Brain microvascular endothelial cell (primary cell): ENCODE results near the gene IKBKG.
A peak's percentile ranks its signal among the peaks of the same experiment; 100 is the strongest.

Experiments used
- DNase-seq: peaks from one replicate; pipeline ENCODE4 v3.0.0-alpha.2; 2020
- H3K27ac ChIP-seq: fragments of 250-450 bp; sonication (Bioruptor Pico); 2 replicates; pipeline ENCODE4 v1.5.1; 2020; ENCODE audit warnings: mild to moderate bottlenecking, moderate library complexity
- H3K27me3 ChIP-seq: fragments of 250-450 bp; sonication (Bioruptor Pico); replicated peaks from 2 replicates; pipeline ENCODE4 v1.5.1; 2020; ENCODE audit warnings: mild to moderate bottlenecking
- H3K36me3 ChIP-seq: fragments of 250-450 bp; sonication (Bioruptor Pico); replicated peaks from 2 replicates; pipeline ENCODE4 v1.5.1; 2020; ENCODE audit warnings: mild to moderate bottlenecking
- H3K4me3 ChIP-seq: 2 replicates; pipeline ENCODE4 v1.5.1; 2011; ENCODE audit warnings: low read depth, mild to moderate bottlenecking, control low read depth, low read length, moderate library complexity
- CTCF ChIP-seq: IDR thresholded peaks from 2 replicates; pipeline ENCODE4 v1.5.1; 2011; ENCODE audit warnings: low read depth, mild to moderate bottlenecking, moderate library complexity, low read length, control low read depth, inconsistent platforms; ENCODE audit errors: missing control alignments
- in situ Hi-C: cut with HindIII; loops from 2 replicates; pipeline ENCODE4 v1.10.0; 2017; ENCODE audit warnings: low sequenced_read_pairs, low pct_ligation_motif_present

IKBKG gene

GRCh38 chrX:154597221-154597620 is 49.8 kb downstream of the IKBKG start:
- DNase-seq: no peak
- TF ChIP-seq CTCF: no peak
- Histone ChIP-seq H3K27ac (no peak overlapping the region), H3K27me3 (no peaks in the 10 kb centered on the region), H3K36me3 (no peaks in the 10 kb centered on the region), H3K4me3 (no peak overlapping the region)
- in situ Hi-C loops: no loop called here

- DNase-seq: no peak
- in situ Hi-C loops: no loop called here
- H3K27ac ChIP-seq: no peak overlapping the region
- H3K27me3 ChIP-seq: no peaks in the 10 kb centered on the region
- no peak overlapping the region for H3K4me3 ChIP-seq
- no peak for TF ChIP-seq CTCF
- H3K36me3 ChIP-seq: no peaks in the 10 kb centered on the region
Observed at GRCh38 chrX:154598656-154599055, 51.2 kb downstream of the IKBKG start.

GRCh38 chrX:154599531-154599930 is 52.1 kb downstream of the IKBKG start:
- Histone ChIP-seq H3K36me3 (no peaks in the 10 kb centered on the region), H3K27ac (no peak overlapping the region), H3K4me3 (no peak overlapping the region), H3K27me3 (no peaks in the 10 kb centered on the region)
- DNase-seq: no peak
- in situ Hi-C loops: no loop called here
- TF ChIP-seq CTCF: no peak

- Histone ChIP-seq H3K36me3 (no peaks in the 10 kb centered on the region), H3K4me3 (no peak overlapping the region), H3K27ac (no peak overlapping the region), H3K27me3 (no peaks in the 10 kb centered on the region)
- DNase-seq: peak; percentile 4
- in situ Hi-C loops: no loop called here
- TF ChIP-seq CTCF: no peak
Observed at GRCh38 chrX:154600759-154601374, 53.4 kb downstream of the IKBKG start.

- Histone ChIP-seq H3K4me3 (no peak overlapping the region), H3K36me3 (no peaks in the 10 kb centered on the region), H3K27me3 (no peaks in the 10 kb centered on the region), H3K27ac (no peak overlapping the region)
- no peak for TF ChIP-seq CTCF
- no peak for DNase-seq
- in situ Hi-C loops: no loop called here
Observed at GRCh38 chrX:154602226-154602625, 54.8 kb downstream of the IKBKG start.
